Trophoblast cell (in vitro differentiated cells and primary cell): ENCODE measurements around the gene COA5.

Experiments used
- DNase-seq, 2 donors: peaks; one replicate each; pipeline ENCODE4 v3.0.0-alpha.2; 2016
- H2AFZ ChIP-seq: 2 replicates; pipeline ENCODE4 v1.6.1; 2013; ENCODE audit warnings: low read length, moderate library complexity, mild to moderate bottlenecking; ENCODE audit not compliant: insufficient read depth, poor library complexity
- H2AK5ac ChIP-seq: 2 replicates; pipeline ENCODE4 v1.6.1; 2013; ENCODE audit warnings: mild to moderate bottlenecking, low read length
- H2BK120ac ChIP-seq: 2 replicates; pipeline ENCODE4 v1.6.1; 2013; ENCODE audit warnings: low read length, mild to moderate bottlenecking, moderate library complexity; ENCODE audit not compliant: insufficient read depth, poor library complexity
- H2BK12ac ChIP-seq: 2 replicates; pipeline ENCODE4 v1.6.1; 2013; ENCODE audit warnings: mild to moderate bottlenecking, low read length, moderate library complexity
- H2BK5ac ChIP-seq: 2 replicates; pipeline ENCODE4 v1.6.1; 2013; ENCODE audit warnings: low read length, low read depth, moderate library complexity, mild to moderate bottlenecking; ENCODE audit not compliant: poor library complexity
- H3K14ac ChIP-seq: 2 replicates; pipeline ENCODE4 v1.6.1; 2013; ENCODE audit warnings: mild to moderate bottlenecking, low read length
- H3K18ac ChIP-seq: 2 replicates; pipeline ENCODE4 v1.6.1; 2013; ENCODE audit warnings: mild to moderate bottlenecking, low read length
- H3K23ac ChIP-seq: 2 replicates; pipeline ENCODE4 v1.6.1; 2013; ENCODE audit warnings: low read length
- H3K27ac ChIP-seq: 2 replicates; pipeline ENCODE4 v1.5.1; 2013; ENCODE audit warnings: low read depth, mild to moderate bottlenecking, inconsistent platforms, low read length, moderate library complexity
- H3K27me3 ChIP-seq: 2 replicates; pipeline ENCODE4 v1.6.1; 2013; ENCODE audit warnings: inconsistent platforms, mild to moderate bottlenecking, low read length, moderate library complexity; ENCODE audit not compliant: insufficient read depth
- H3K36me3 ChIP-seq, 2 experiments: 1 replicate in 1 of 2; 2 replicates in 1 of 2; pipeline ENCODE4 v1.6.1; 2013; ENCODE audit warnings: low read length in 2 of 2, mild to moderate bottlenecking in 2 of 2, moderate library complexity in 1 of 2; ENCODE audit not compliant: insufficient read depth in 2 of 2, control insufficient read depth in 1 of 2
- H3K4ac ChIP-seq: 2 replicates; pipeline ENCODE4 v1.6.1; 2013; ENCODE audit warnings: low read depth, mild to moderate bottlenecking, low read length, moderate library complexity
- H3K4me1 ChIP-seq, 2 experiments: 1 replicate in 1 of 2; 2 replicates in 1 of 2; pipeline ENCODE4 v1.6.1; 2013; ENCODE audit warnings: low read length in 2 of 2, mild to moderate bottlenecking in 2 of 2, moderate library complexity in 1 of 2; ENCODE audit not compliant: insufficient read depth in 2 of 2, control insufficient read depth in 1 of 2
- H3K4me2 ChIP-seq: 2 replicates; pipeline ENCODE4 v1.6.1; 2013; ENCODE audit warnings: inconsistent platforms, mild to moderate bottlenecking, low read length, moderate library complexity
- H3K4me3 ChIP-seq: 2 replicates; pipeline ENCODE4 v1.5.1; 2013; ENCODE audit warnings: mild to moderate bottlenecking, low read depth, low read length, inconsistent platforms
- H3K79me1 ChIP-seq: one replicate; pipeline ENCODE4 v1.6.1; 2013; ENCODE audit warnings: low read length
- H3K79me2 ChIP-seq: 2 replicates; pipeline ENCODE4 v1.6.1; 2013; ENCODE audit warnings: low read length, mild to moderate bottlenecking; ENCODE audit not compliant: control insufficient read depth, insufficient read depth, poor library complexity
- H3K9ac ChIP-seq: 2 replicates; pipeline ENCODE4 v1.6.1; 2013; ENCODE audit warnings: mild to moderate bottlenecking, low read length
- H3K9me3 ChIP-seq: 2 replicates; pipeline ENCODE4 v1.6.1; 2013; ENCODE audit warnings: low read depth, mild to moderate bottlenecking, control low read depth, inconsistent platforms, low read length; ENCODE audit not compliant: insufficient read depth
- H4K12ac ChIP-seq: 2 replicates; pipeline ENCODE4 v1.6.1; 2013; ENCODE audit warnings: low read depth, mild to moderate bottlenecking, low read length, moderate library complexity
- H4K8ac ChIP-seq: 2 replicates; pipeline ENCODE4 v1.6.1; 2013; ENCODE audit warnings: low read depth, mild to moderate bottlenecking, low read length, moderate library complexity
- H4K91ac ChIP-seq: one replicate; pipeline ENCODE4 v1.6.1; 2013; ENCODE audit warnings: low read depth, mild to moderate bottlenecking, low read length, moderate library complexity
- WGBS: extraction: QIAGEN DNeasy Blood & Tissue Kit; methylation state at CpG from one replicate; pipeline ENCODE4 v1.1.7; 2013; ENCODE audit warnings: missing lambda C conversion rate; ENCODE audit not compliant: insufficient read length, insufficient coverage; ENCODE audit errors: extremely low coverage; 5-methylcytosine and 5-hydroxymethylcytosine counted together

Gene COA5

DNA sequence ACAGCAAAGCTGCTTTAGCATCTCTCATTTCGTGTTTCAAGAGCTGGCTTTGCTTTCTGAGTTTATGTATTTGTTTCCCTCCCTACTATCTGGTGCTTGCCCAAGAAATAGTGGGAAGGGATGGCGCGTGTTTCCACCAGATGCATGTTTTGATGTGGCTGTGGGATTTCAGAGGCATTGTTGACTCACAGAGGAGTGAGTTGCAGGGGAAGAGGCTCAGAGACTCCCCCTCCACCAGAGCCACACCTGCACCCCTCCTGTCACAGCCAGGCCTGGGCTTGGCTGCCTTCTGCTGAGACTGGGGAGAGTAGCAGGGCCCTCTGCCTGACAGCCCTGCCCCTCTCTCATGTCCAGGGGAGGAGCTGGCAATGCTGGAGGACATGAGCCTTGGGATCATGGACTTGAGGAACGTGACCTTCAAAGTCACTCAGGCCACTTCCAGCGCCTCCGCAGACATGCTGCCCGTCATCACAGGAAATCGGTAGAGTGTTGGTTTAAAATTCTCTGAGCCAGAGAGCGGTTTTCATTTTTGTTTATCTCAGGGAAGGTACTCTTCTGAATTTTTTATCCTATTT is 42.9 kb downstream of the COA5 start:
- Histone ChIP-seq H3K4me3 (no peak overlapping the region), H3K9me3 (no peaks in the 10 kb centered on the region), H3K27me3 (no peaks in the 10 kb centered on the region)

DNA sequence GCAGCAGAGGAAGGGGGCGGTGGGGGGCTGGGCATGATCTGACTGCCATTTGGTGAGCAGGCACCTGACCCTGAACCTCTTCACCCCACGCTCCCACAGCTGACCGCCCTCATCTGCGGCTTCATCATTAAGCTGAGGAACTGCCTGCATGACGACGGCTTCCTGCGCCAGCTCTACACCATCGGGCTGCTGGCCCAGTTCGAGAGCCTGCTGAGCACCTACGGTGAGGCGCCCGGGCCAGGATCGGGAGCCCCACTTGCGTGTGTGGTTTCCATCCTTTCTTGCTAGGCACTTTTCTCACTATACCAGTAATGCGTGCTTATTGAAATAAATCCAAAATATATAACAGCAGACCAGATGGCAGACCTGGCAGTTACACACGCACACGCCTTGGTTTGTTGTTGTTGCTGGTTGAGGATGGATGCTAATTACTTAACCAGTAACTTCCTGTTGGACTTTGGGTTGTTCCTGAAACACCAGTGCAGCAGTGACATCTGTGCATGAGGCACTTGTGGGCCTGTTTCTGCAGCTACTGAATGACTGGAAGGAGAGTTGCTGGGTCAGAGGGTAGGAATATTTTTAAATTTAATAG is 43.7 kb downstream of the COA5 start:
- Histone ChIP-seq H3K36me3 (peaks cover 28 to 48% of the 10 kb centered on the region in 2 experiments), H3K18ac (no peak overlapping the region), H2BK5ac (no peak overlapping the region), H3K79me1 (no peaks in the 10 kb centered on the region), H3K9ac (no peak overlapping the region), H3K23ac (no peak overlapping the region), H4K8ac (no peak overlapping the region), H3K14ac (no peak overlapping the region), H3K27me3 (no peaks in the 10 kb centered on the region), H3K4ac (no peak overlapping the region), H2AK5ac (no peak overlapping the region), H3K4me3 (no peak overlapping the region), H4K12ac (no peak overlapping the region), H3K27ac (no peak overlapping the region), H2BK120ac (no peak overlapping the region), H3K9me3 (no peaks in the 10 kb centered on the region), H3K79me2 (no peaks in the 10 kb centered on the region), H4K91ac (no peak overlapping the region), H2AFZ (no peak overlapping the region), H2BK12ac (no peak overlapping the region), H3K4me2 (no peak overlapping the region), H3K4me1 (no peaks in the 10 kb centered on the region)
- DNase-seq = no peak
- WGBS = no CpG with 5 or more reads among the region's 17 CpGs

More for the DNA sequence above, 42.9 kb downstream of the COA5 start:
- DNase-seq = no peak
- Histone ChIP-seq H3K4me1 (no peaks in the 10 kb centered on the region), H3K18ac (no peak overlapping the region), H3K79me1 (no peaks in the 10 kb centered on the region), H3K27ac (no peak overlapping the region), H4K8ac (no peak overlapping the region), H4K91ac (no peak overlapping the region), H3K4ac (no peak overlapping the region), H3K36me3 (peaks cover 34 to 54% of the 10 kb centered on the region in 2 experiments), H2AK5ac (no peak overlapping the region), H3K4me2 (no peak overlapping the region), H3K79me2 (no peaks in the 10 kb centered on the region), H2BK12ac (no peak overlapping the region), H3K23ac (no peak overlapping the region), H2BK5ac (no peak overlapping the region), H3K14ac (no peak overlapping the region), H2BK120ac (no peak overlapping the region), H4K12ac (no peak overlapping the region), H3K9ac (no peak overlapping the region), H2AFZ (no peak overlapping the region)
- no CpG with 5 or more reads among the region's 9 CpGs for WGBS

DNA sequence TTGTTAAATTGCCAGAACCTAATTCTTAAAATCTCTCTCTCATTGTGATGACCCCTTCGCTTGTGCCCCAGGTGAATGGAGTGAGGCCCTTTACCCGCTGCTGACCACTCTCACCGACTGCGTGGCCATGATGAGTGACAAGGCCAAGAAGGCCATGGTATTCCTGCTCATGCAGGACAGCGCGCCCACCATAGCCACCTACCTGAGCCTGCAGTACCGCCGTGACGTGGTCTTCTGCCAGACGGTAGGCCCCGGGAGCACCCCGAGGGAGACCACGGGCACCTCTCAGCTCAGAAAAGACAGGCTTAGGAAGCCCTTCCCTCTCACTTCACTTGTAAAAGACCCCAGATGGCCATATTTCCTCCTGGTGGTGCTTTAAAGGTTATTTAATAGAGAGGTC is 44.9 kb downstream of the COA5 start:
- Histone ChIP-seq H2AK5ac (no peak overlapping the region), H3K79me2 (no peaks in the 10 kb centered on the region), H4K8ac (no peak overlapping the region), H3K4me2 (no peak overlapping the region), H2BK120ac (no peak overlapping the region), H3K27ac (no peak overlapping the region), H3K14ac (no peak overlapping the region), H3K4me3 (no peak overlapping the region), H3K23ac (no peak overlapping the region), H4K12ac (no peak overlapping the region), H2AFZ (no peak overlapping the region), H2BK5ac (no peak overlapping the region), H3K9ac (no peak overlapping the region), H4K91ac (no peak overlapping the region), H3K4me1 (no peaks in the 10 kb centered on the region), H2BK12ac (no peak overlapping the region), H3K9me3 (no peaks in the 10 kb centered on the region), H3K79me1 (no peaks in the 10 kb centered on the region), H3K4ac (no peak overlapping the region), H3K27me3 (no peaks in the 10 kb centered on the region), H3K18ac (no peak overlapping the region), H3K36me3 (peaks cover 27 to 38% of the 10 kb centered on the region in 2 experiments)
- no CpG with 5 or more reads among the region's 13 CpGs for WGBS
- DNase-seq = no peak

DNA sequence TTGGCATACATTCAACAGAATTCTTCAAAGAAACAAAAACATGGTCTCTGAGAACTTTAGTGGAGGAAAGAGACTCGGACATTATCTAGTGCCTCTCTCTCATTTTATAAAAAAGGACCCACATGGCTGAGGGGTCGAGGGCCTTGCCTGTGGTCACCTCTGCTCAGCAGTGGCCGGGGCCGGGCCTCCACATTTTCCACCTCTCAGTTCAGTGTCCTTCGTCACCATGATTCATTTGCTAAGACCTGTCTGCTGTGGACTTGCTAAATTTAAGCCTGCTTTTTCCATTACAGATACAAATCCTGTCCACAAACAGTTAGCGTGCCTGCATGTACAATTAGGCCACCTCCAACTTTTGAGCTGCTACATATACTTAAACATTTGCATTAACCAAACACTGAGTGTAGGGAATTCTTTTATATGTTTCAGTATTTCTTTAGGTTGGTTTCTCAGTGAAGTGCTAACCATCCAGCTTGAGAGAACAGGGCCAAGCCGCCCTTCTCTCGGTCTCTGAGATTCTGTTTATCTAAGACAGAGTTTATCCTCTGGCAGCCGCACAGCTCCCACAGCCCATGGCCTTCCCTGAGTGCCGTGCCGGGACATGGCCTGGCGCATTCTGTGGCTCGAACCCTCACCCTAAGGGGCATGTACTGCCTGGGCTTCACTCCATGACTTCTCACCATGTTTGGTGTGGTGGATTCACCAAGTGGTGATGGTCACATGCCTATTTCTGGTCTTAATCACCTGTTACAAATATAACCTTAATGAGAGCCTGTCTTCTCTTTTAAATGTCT is 46.2 kb downstream of the COA5 start:
- H2BK5ac ChIP-seq = no peak overlapping the region
- no peak overlapping the region for H3K18ac ChIP-seq
- H3K79me1 ChIP-seq = no peaks in the 10 kb centered on the region
- no peak overlapping the region for H4K91ac ChIP-seq
- H2BK12ac ChIP-seq = no peak overlapping the region
- H3K36me3 ChIP-seq = peaks cover 22 to 32% of the 10 kb centered on the region in 2 experiments
- no peak overlapping the region for H3K27ac ChIP-seq
- H3K9ac ChIP-seq = no peak overlapping the region
- H3K4me1 ChIP-seq = no peaks in the 10 kb centered on the region
- H3K4ac ChIP-seq = no peak overlapping the region
- H3K27me3 ChIP-seq = no peaks in the 10 kb centered on the region
- no peak overlapping the region for H3K4me2 ChIP-seq
- no peak overlapping the region for H3K14ac ChIP-seq
- no peak overlapping the region for H3K23ac ChIP-seq
- DNase-seq = no peak
- no CpG with 5 or more reads among the region's 13 CpGs for WGBS
- no peak overlapping the region for H2BK120ac ChIP-seq
- no peak overlapping the region for H4K12ac ChIP-seq
- no peaks in the 10 kb centered on the region for H3K79me2 ChIP-seq
- H4K8ac ChIP-seq = no peak overlapping the region
- H3K9me3 ChIP-seq = no peaks in the 10 kb centered on the region
- H2AFZ ChIP-seq = no peak overlapping the region
- H3K4me3 ChIP-seq = no peak overlapping the region
- no peak overlapping the region for H2AK5ac ChIP-seq
